ENCODE results near the gene ELF5. TPM values are rescaled to one million over a fixed set of nuclear protein-coding genes. Genes with fewer than 3 reads are reported as not detected.

The ELF5 gene
- total and polyA plus RNA-seq, 10 of the 15 experiments (the other 5 are each of a cell fraction or from before 2014, with no cell fraction given), result not detected

- peak; percentile 60 for TF ChIP-seq RAD21 (IDR thresholded peaks at IDR 0.05; ENCODE audit: insufficient read depth, low read depth, low read length)
- TF ChIP-seq ASH2L (IDR thresholded peaks at IDR 0.05; ENCODE audit: borderline replicate concordance, low read depth), result no peak
- TF ChIP-seq RELB (IDR thresholded peaks at IDR 0.05; ENCODE audit: low read depth), result peak; percentile 26; the same call in 1 of the 2 replicates
- no peak for TF ChIP-seq STAT1 (conservative IDR thresholded peaks at IDR 0.05)
- TF ChIP-seq SRF (IDR thresholded peaks at IDR 0.05; ENCODE audit: low read depth in 2 of 2, low read length in 2 of 2), result no peak
- peak; percentile 57; the same call in 1 of the 2 replicates for TF ChIP-seq YY1 (IDR thresholded peaks at IDR 0.05; ENCODE audit: low read depth, low read length)
- no peak for TF ChIP-seq ATF2 (IDR thresholded peaks at IDR 0.05; ENCODE audit: low read length)
Measured at GRCh38 chr11:34512840-34513681, 533 bp downstream of the ELF5 start (continued).

GRCh38 chr11:34510673-34511072 lies 2.9 kb downstream of the ELF5 start:
- H3K36me3 ChIP-seq (ENCODE audit: control insufficient read depth in 2 of 2, insufficient read depth in 2 of 2, low read length in 1 of 2), result no peaks in the 10 kb centered on the region
- no peak for ATAC-seq
- H3K4me3 ChIP-seq, result no peak overlapping the region
- ChIA-PET SMC1A (ENCODE audit: uncharacterized antibody, unreplicated experiment) (interaction anchor here (1.0 kb wide), 1 partner anchor 18 kb away, joined by 3 read pairs; no protein-coding TSS in a partner anchor), POLR2A (no interaction called here), CTCF (interaction anchor here (0.9 kb wide), 1 partner anchor 379 kb away, joined by 3 read pairs; no protein-coding TSS in a partner anchor), RAD21 (ENCODE audit: unreplicated experiment) (no interaction called here)
- H3K9ac ChIP-seq (ENCODE audit: control insufficient read depth, insufficient read depth, low read length), result no peak overlapping the region
- H2AFZ ChIP-seq (ENCODE audit: control insufficient read depth, low read depth, low read length), result no peak overlapping the region
- H3K79me2 ChIP-seq (ENCODE audit: control insufficient read depth, insufficient read depth, low read length), result no peaks in the 10 kb centered on the region
- no peaks in the 10 kb centered on the region for H3K9me3 ChIP-seq (replicated peaks; ENCODE audit: control insufficient read depth, insufficient read depth, low read length)
- no peaks in the 10 kb centered on the region for H4K20me1 ChIP-seq (ENCODE audit: control insufficient read depth, insufficient read depth)
- no peaks in the 10 kb centered on the region for H3K4me1 ChIP-seq (ENCODE audit: control insufficient read depth, insufficient read depth, low read length)
- intact Hi-C loops (cut with micrococcal nuclease; ENCODE audit: unreplicated experiment), result loop anchor here (5.0 kb wide), 1 partner anchor 882 kb away; no protein-coding TSS in a partner anchor
- FAIRE-seq, result no peak
- WGBS (ENCODE audit: insufficient coverage, insufficient replicate concordance, low lambda C conversion rate, missing lambda C conversion rate), result 48% methylated on average over 2 of the region's 2 CpGs
- no peak for DNase-seq (ENCODE audit: low read depth, low spot score)
- H3K27me3 ChIP-seq (replicated peaks in 1 of 2; ENCODE audit: control insufficient read depth in 2 of 2, insufficient read depth in 2 of 2, low read length in 1 of 2), result no peaks in the 10 kb centered on the region
- BruUV-seq (replicated peaks), result no TSS peak
- in situ Hi-C loops (cut with MboI), result loop anchor here (10.0 kb wide), 1 partner anchor 884 kb away; no protein-coding TSS in a partner anchor
- H3K4me2 ChIP-seq (ENCODE audit: control insufficient read depth, insufficient read depth), result no peak overlapping the region
- no peak overlapping the region for H3K27ac ChIP-seq (ENCODE audit: control insufficient read depth, insufficient read depth)
- no peak for TF ChIP-seq ZBTB40 (IDR thresholded peaks at IDR 0.05; ENCODE audit: borderline replicate concordance)
- TF ChIP-seq, protein P1, sequence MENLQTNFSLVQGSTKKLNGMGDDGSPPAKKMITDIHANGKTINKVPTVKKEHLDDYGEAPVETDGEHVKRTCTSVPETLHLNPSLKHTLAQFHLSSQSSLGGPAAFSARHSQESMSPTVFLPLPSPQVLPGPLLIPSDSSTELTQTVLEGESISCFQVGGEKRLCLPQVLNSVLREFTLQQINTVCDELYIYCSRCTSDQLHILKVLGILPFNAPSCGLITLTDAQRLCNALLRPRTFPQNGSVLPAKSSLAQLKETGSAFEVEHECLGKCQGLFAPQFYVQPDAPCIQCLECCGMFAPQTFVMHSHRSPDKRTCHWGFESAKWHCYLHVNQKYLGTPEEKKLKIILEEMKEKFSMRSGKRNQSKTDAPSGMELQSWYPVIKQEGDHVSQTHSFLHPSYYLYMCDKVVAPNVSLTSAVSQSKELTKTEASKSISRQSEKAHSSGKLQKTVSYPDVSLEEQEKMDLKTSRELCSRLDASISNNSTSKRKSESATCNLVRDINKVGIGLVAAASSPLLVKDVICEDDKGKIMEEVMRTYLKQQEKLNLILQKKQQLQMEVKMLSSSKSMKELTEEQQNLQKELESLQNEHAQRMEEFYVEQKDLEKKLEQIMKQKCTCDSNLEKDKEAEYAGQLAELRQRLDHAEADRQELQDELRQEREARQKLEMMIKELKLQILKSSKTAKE (IDR thresholded peaks at IDR 0.05; ENCODE audit: low read depth, poor library complexity, severe bottlenecking), result no peak
